ENCODE measurements around the gene HOGA1.
A peak's percentile ranks its signal among the peaks of the same experiment; 100 is the strongest.

The HOGA1 gene

GRCh38 chr10:97608991-97609561 lies 24.9 kb downstream of the HOGA1 start:
- no peak overlapping the region for H3K9ac ChIP-seq (ENCODE audit: insufficient read length, low read depth)
- peaks cover 4% of the 10 kb centered on the region for H3K4me1 ChIP-seq (ENCODE audit: insufficient read depth, insufficient read length)
- H3K9me3 ChIP-seq (ENCODE audit: insufficient read depth, low read length): no peaks in the 10 kb centered on the region
- no peak overlapping the region for H3K4me3 ChIP-seq (ENCODE audit: insufficient read length, low read depth)
- TF ChIP-seq ZNF274 (IDR thresholded peaks at IDR 0.05; ENCODE audit: low read depth, low read length): no peak
- no peaks in the 10 kb centered on the region for H3K27me3 ChIP-seq (ENCODE audit: insufficient read depth, insufficient read length)
- H3K36me3 ChIP-seq (ENCODE audit: insufficient read depth, insufficient read length, low read length): no peaks in the 10 kb centered on the region
- DNase-seq (ENCODE audit: low read depth, low spot score): no peak

DNA sequence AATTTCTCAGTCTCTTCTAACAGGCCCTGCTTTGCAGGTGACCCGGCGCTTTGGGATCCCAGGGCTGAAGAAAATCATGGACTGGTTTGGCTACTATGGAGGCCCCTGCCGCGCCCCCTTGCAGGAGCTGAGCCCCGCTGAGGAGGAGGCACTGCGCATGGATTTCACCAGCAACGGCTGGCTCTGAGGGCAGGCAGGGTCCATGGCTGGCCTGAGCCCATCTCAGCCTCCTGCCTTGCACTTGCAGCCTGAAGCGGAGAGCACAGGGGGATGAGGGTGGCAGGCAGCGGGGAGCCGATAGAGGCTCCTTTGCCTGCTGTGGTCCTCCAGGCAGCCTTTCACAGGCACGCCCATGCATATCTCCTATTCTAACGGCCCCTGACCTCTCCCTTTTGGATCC lies 27.3 kb downstream of the HOGA1 start:
- no peaks in the 10 kb centered on the region for H3K27me3 ChIP-seq (ENCODE audit: insufficient read depth, insufficient read length)
- no peak for DNase-seq (ENCODE audit: low read depth, low spot score)
- H3K4me3 ChIP-seq (ENCODE audit: insufficient read length, low read depth): no peak overlapping the region
- H3K36me3 ChIP-seq (ENCODE audit: insufficient read depth, insufficient read length, low read length): peaks cover 4% of the 10 kb centered on the region
- peaks cover 4% of the 10 kb centered on the region for H3K4me1 ChIP-seq (ENCODE audit: insufficient read depth, insufficient read length)
- H3K9me3 ChIP-seq (ENCODE audit: insufficient read depth, low read length): no peaks in the 10 kb centered on the region
- no peak for TF ChIP-seq YY1 (IDR thresholded peaks at IDR 0.05; ENCODE audit: insufficient read depth, insufficient read length)
- no peak for TF ChIP-seq SUZ12 (IDR thresholded peaks at IDR 0.05; ENCODE audit: extremely low read depth, insufficient read depth, insufficient read length)
- TF ChIP-seq ZNF274 (IDR thresholded peaks at IDR 0.05; ENCODE audit: low read depth, low read length): no peak
- H3K9ac ChIP-seq (ENCODE audit: insufficient read length, low read depth): peak overlapping the region; percentile 56

DNA sequence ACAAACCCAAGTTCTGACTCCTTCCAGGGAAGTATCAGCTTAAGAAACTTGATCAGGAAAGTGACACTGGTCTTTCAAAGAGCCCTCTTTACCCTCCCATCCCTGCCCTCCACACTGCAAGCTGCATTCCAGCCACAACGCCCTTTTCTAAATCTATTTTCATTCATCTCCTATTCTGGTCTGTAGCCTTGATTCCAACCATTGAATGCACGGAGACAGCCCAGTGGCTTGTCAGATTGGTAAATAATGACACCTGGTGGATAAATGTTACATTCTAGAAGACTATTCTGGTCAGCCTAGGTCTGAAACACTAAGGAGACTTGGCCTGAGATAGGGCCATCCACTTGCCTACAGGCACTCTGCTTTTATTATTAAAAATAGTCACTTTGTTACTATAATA lies 28.2 kb downstream of the HOGA1 start:
- Histone ChIP-seq H3K9me3 (ENCODE audit: insufficient read depth, low read length) (no peaks in the 10 kb centered on the region), H3K27me3 (ENCODE audit: insufficient read depth, insufficient read length) (no peaks in the 10 kb centered on the region), H3K36me3 (ENCODE audit: insufficient read depth, insufficient read length, low read length) (peaks cover 4% of the 10 kb centered on the region), H3K4me1 (ENCODE audit: insufficient read depth, insufficient read length) (no peaks in the 10 kb centered on the region), H3K9ac (ENCODE audit: insufficient read length, low read depth) (no peak overlapping the region), H3K4me3 (ENCODE audit: insufficient read length, low read depth) (no peak overlapping the region)
- DNase-seq (ENCODE audit: low read depth, low spot score): peak; percentile 40
- TF ChIP-seq SUZ12 (IDR thresholded peaks at IDR 0.05; ENCODE audit: extremely low read depth, insufficient read depth, insufficient read length) (no peak), ZNF274 (IDR thresholded peaks at IDR 0.05; ENCODE audit: low read depth, low read length) (no peak), YY1 (IDR thresholded peaks at IDR 0.05; ENCODE audit: insufficient read depth, insufficient read length) (no peak)

DNA sequence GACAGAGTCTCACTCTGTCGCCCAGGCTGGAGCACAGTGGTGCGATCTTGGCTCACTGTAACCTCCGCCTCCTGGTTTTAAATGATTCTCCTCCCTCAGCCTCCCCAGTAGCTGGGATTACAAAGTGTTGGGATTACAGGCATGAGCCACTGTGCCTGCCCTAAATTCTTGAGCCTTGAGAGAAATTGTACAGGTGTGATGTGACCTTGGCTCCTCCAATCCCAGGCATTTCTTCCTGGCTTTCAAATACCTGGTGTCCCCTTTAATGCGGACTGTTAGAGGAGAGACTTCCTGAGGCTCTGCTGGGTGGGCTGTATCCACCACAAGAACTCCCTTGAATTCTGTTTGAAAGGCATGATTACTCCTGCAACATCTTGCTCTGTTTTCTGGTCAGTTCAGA lies 34.1 kb downstream of the HOGA1 start:
- Histone ChIP-seq H3K9me3 (ENCODE audit: insufficient read depth, low read length) (no peaks in the 10 kb centered on the region), H3K36me3 (ENCODE audit: insufficient read depth, insufficient read length, low read length) (peaks cover 4% of the 10 kb centered on the region), H3K4me3 (ENCODE audit: insufficient read length, low read depth) (no peak overlapping the region), H3K9ac (ENCODE audit: insufficient read length, low read depth) (no peak overlapping the region), H3K27me3 (ENCODE audit: insufficient read depth, insufficient read length) (no peaks in the 10 kb centered on the region), H3K4me1 (ENCODE audit: insufficient read depth, insufficient read length) (peaks cover 1% of the 10 kb centered on the region)
- TF ChIP-seq YY1 (IDR thresholded peaks at IDR 0.05; ENCODE audit: insufficient read depth, insufficient read length): no peak
- TF ChIP-seq ZNF274 (IDR thresholded peaks at IDR 0.05; ENCODE audit: low read depth, low read length): no peak
- no peak for TF ChIP-seq SUZ12 (IDR thresholded peaks at IDR 0.05; ENCODE audit: extremely low read depth, insufficient read depth, insufficient read length)
- DNase-seq (ENCODE audit: low read depth, low spot score): no peak

DNA sequence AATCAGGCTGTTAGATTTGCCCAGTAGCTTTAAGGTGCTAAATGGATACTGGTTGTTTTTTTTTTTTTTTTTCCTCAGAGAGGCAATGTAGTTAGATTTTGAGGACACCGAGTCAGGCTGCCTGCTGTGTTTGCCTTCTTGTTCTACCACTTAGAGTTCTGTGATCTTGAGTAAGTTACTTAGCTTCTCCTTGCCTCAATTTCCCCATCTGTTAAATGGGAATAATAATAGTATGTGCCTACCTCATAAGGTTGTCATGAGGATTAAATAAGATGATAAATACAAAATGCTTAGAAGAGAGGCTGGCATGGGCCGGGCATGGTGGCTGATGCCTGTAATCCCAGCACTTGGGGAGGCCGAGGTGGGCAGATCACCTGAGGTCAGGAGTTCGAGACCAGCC lies 34.5 kb downstream of the HOGA1 start:
- Histone ChIP-seq H3K4me1 (ENCODE audit: insufficient read depth, insufficient read length) (peaks cover 1% of the 10 kb centered on the region), H3K9ac (ENCODE audit: insufficient read length, low read depth) (no peak overlapping the region), H3K9me3 (ENCODE audit: insufficient read depth, low read length) (no peaks in the 10 kb centered on the region), H3K36me3 (ENCODE audit: insufficient read depth, insufficient read length, low read length) (peaks cover 4% of the 10 kb centered on the region), H3K27me3 (ENCODE audit: insufficient read depth, insufficient read length) (no peaks in the 10 kb centered on the region), H3K4me3 (ENCODE audit: insufficient read length, low read depth) (no peak overlapping the region)
- no peak for DNase-seq (ENCODE audit: low read depth, low spot score)
- TF ChIP-seq YY1 (IDR thresholded peaks at IDR 0.05; ENCODE audit: insufficient read depth, insufficient read length) (no peak), SUZ12 (IDR thresholded peaks at IDR 0.05; ENCODE audit: extremely low read depth, insufficient read depth, insufficient read length) (no peak), ZNF274 (IDR thresholded peaks at IDR 0.05; ENCODE audit: low read depth, low read length) (no peak)

DNA sequence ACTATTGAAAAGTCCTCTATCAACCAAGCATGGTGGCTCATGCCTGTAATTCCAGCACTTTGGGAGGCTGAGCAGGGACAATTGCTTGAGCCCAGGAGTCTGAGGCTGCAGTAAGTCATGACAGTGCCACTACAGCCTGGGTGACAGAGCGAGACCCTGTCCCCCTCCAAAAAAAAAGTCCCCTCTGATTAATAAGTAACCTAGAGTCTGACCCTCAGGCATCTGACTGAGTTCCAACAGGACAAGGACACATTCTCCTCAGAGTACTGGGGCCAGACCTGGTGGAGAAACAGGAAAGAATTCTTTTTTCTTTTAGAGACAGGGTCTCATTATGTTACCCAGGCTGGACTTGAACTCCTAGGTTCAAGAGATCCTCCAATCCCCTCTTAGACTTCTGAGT lies 39.1 kb downstream of the HOGA1 start:
- no peak for DNase-seq (ENCODE audit: low read depth, low spot score)
- TF ChIP-seq YY1 (IDR thresholded peaks at IDR 0.05; ENCODE audit: insufficient read depth, insufficient read length) (no peak), SUZ12 (IDR thresholded peaks at IDR 0.05; ENCODE audit: extremely low read depth, insufficient read depth, insufficient read length) (no peak), ZNF274 (IDR thresholded peaks at IDR 0.05; ENCODE audit: low read depth, low read length) (no peak)
- Histone ChIP-seq H3K27me3 (ENCODE audit: insufficient read depth, insufficient read length) (no peaks in the 10 kb centered on the region), H3K9ac (ENCODE audit: insufficient read length, low read depth) (no peak overlapping the region), H3K9me3 (ENCODE audit: insufficient read depth, low read length) (no peaks in the 10 kb centered on the region), H3K4me1 (ENCODE audit: insufficient read depth, insufficient read length) (peaks cover 1% of the 10 kb centered on the region), H3K36me3 (ENCODE audit: insufficient read depth, insufficient read length, low read length) (no peaks in the 10 kb centered on the region), H3K4me3 (ENCODE audit: insufficient read length, low read depth) (no peak overlapping the region)

GRCh38 chr10:97627731-97628130 lies 43.5 kb downstream of the HOGA1 start:
- Histone ChIP-seq H3K36me3 (ENCODE audit: insufficient read depth, insufficient read length, low read length) (no peaks in the 10 kb centered on the region), H3K4me3 (ENCODE audit: insufficient read length, low read depth) (no peak overlapping the region), H3K27me3 (ENCODE audit: insufficient read depth, insufficient read length) (no peaks in the 10 kb centered on the region), H3K9me3 (ENCODE audit: insufficient read depth, low read length) (no peaks in the 10 kb centered on the region), H3K9ac (ENCODE audit: insufficient read length, low read depth) (no peak overlapping the region), H3K4me1 (ENCODE audit: insufficient read depth, insufficient read length) (no peaks in the 10 kb centered on the region)
- TF ChIP-seq ZNF274 (IDR thresholded peaks at IDR 0.05; ENCODE audit: low read depth, low read length) (no peak), SUZ12 (IDR thresholded peaks at IDR 0.05; ENCODE audit: extremely low read depth, insufficient read depth, insufficient read length) (no peak), YY1 (IDR thresholded peaks at IDR 0.05; ENCODE audit: insufficient read depth, insufficient read length) (no peak)
- no peak for DNase-seq (ENCODE audit: low read depth, low spot score)

All from NT2/D1 (cell line).